SK-N-SH (cell line): ENCODE measurements around the gene SLCO2A1. TPM values are rescaled to one million over a fixed set of nuclear protein-coding genes. Genes with fewer than 3 reads are reported as not detected.

Experiments
- CTCF ChIA-PET: fragments of 300-600, 350-600 bp; formaldehyde crosslinking; extraction: SDS; loops from one replicate; lab custom pipeline; 2021; lab: Yijun Ruan, JAX
- POLR2A ChIA-PET: fragments of 350-600 bp; sonication (Branson Sonifier 250); formaldehyde crosslinking; extraction: SDS; loops from one replicate; lab custom pipeline; 2020; ENCODE audit warnings: antibody characterized with exemption, inconsistent platforms; lab: Yijun Ruan, JAX
- DNase-seq: peaks from one replicate; pipeline ENCODE4 v3.0.0; 2012
- H2AFZ ChIP-seq: fragments of 200-600 bp; sonication (generic); 2 replicates; pipeline ENCODE4 v1.8.1; 2016; ENCODE audit warnings: antibody characterized with exemption, mild to moderate bottlenecking, low read depth
- H3F3A ChIP-seq: fragments of 200-600 bp; sonication (generic); replicated peaks from 2 replicates; pipeline ENCODE3; 2016; ENCODE audit warnings: antibody characterized with exemption, mild to moderate bottlenecking; ENCODE audit not compliant: insufficient read depth
- H3K27ac ChIP-seq, 2 experiments: fragments of 200-500 bp in 1 of 2; fragments of 200-600 bp in 1 of 2; sonication (Bioruptor generic) in 1 of 2; sonication (generic), shearing (Covaris generic) in 1 of 2; 2 replicates each; pipeline versions ENCODE4 v1.5.1 to v1.6.1; 2014 to 2016; ENCODE audit warnings: low read depth in 2 of 2, inconsistent platforms in 1 of 2, low read length in 1 of 2, mild to moderate bottlenecking in 1 of 2, mixed read lengths in 1 of 2
- H3K27me3 ChIP-seq: fragments of 200-600 bp; sonication (generic), shearing (Covaris generic); 2 replicates; pipeline ENCODE4 v1.6.1; 2016; ENCODE audit warnings: mixed run types; ENCODE audit not compliant: insufficient read depth
- H3K36me3 ChIP-seq, 2 experiments: fragments of 200-500 bp in 1 of 2; fragments of 200-600 bp in 1 of 2; sonication (Bioruptor generic) in 1 of 2; sonication (generic) in 1 of 2; replicated peaks in 1 of 2; 2 replicates each; pipeline versions ENCODE3 to v1.5.1; 2014 to 2016; ENCODE audit warnings: low read length in 1 of 2, mild to moderate bottlenecking in 1 of 2; ENCODE audit not compliant: insufficient read depth in 2 of 2, control insufficient read depth in 1 of 2
- H3K4me1 ChIP-seq, 2 experiments: fragments of 200-500 bp in 1 of 2; fragments of 200-600 bp in 1 of 2; sonication (Bioruptor generic) in 1 of 2; sonication (generic), shearing (Covaris generic) in 1 of 2; 2 replicates each; pipeline versions ENCODE4 v1.5.1 to v1.6.1; 2014 to 2016; ENCODE audit warnings: low read depth in 1 of 2, low read length in 1 of 2, mixed run types in 1 of 2; ENCODE audit not compliant: insufficient read depth in 2 of 2, control insufficient read depth in 1 of 2
- H3K4me2 ChIP-seq: fragments of 200-600 bp; sonication (generic), shearing (Covaris generic); 2 replicates; pipeline ENCODE4 v1.6.1; 2017; ENCODE audit warnings: mixed run types
- H3K4me3 ChIP-seq, 2 experiments: fragments of 200-500 bp in 1 of 2; fragments of 200-600 bp in 1 of 2; sonication (Bioruptor generic) in 1 of 2; sonication (generic), shearing (Covaris generic) in 1 of 2; 2 replicates each; pipeline versions ENCODE4 v1.5.1 to v1.8.1; 2014 to 2016; ENCODE audit warnings: low read depth in 2 of 2, inconsistent platforms in 1 of 2, low read length in 1 of 2, mild to moderate bottlenecking in 1 of 2, mixed read lengths in 1 of 2, moderate library complexity in 1 of 2
- H3K79me2 ChIP-seq: fragments of 200-600 bp; sonication (generic); 2 replicates; pipeline ENCODE4 v1.8.1; 2017; ENCODE audit warnings: mild to moderate bottlenecking; ENCODE audit not compliant: insufficient read depth
- H3K9ac ChIP-seq: fragments of 200-600 bp; sonication (generic); 2 replicates; pipeline ENCODE4 v1.6.1; 2017; ENCODE audit warnings: mixed run types
- H3K9me2 ChIP-seq: fragments of 200-600 bp; sonication (generic); 2 replicates; pipeline ENCODE4 v1.6.1; 2017; ENCODE audit warnings: mixed run types
- H3K9me3 ChIP-seq: fragments of 200-600 bp; sonication (generic); 2 replicates; pipeline ENCODE4 v1.6.1; 2017; ENCODE audit warnings: mixed run types, mild to moderate bottlenecking, moderate library complexity
- H4K20me1 ChIP-seq: fragments of 200-600 bp; sonication (generic); 2 replicates; pipeline ENCODE4 v1.6.1; 2017; ENCODE audit warnings: mild to moderate bottlenecking, mixed run types; ENCODE audit not compliant: insufficient read depth
- CHD2 ChIP-seq: fragments of 150-350 bp; IDR thresholded peaks from 2 replicates; pipeline ENCODE4 v1.6.1; 2018; ENCODE audit warnings: low read length; ENCODE audit not compliant: partially characterized antibody
- CTCF ChIP-seq: fragments of 200-600 bp; sonication (generic); IDR thresholded peaks from 2 replicates; pipeline ENCODE4 v1.6.1; 2017; ENCODE audit warnings: antibody characterized with exemption, mild to moderate bottlenecking, moderate library complexity
- EP300 ChIP-seq, 2 experiments: IDR thresholded peaks; 2 replicates each; pipeline versions ENCODE4 v1.4.0 to v1.6.1; 2012; ENCODE audit warnings: borderline replicate concordance in 1 of 2, low read depth in 1 of 2, low read length in 1 of 2
- FOSL2 ChIP-seq: IDR thresholded peaks from 2 replicates; pipeline ENCODE4 v1.4.0; 2012; ENCODE audit warnings: low read depth, mild to moderate bottlenecking, moderate library complexity, borderline replicate concordance
- FOXJ3 ChIP-seq: sonication (generic); formaldehyde crosslinking; IDR thresholded peaks from 2 replicates; pipeline ENCODE4 v1.5.1; 2020; ENCODE audit warnings: mild to moderate bottlenecking, missing genetic modification reagents
- GATA2 ChIP-seq: sonication (generic); formaldehyde crosslinking; IDR thresholded peaks from 2 replicates; pipeline ENCODE4 v1.5.0; 2020; ENCODE audit warnings: mild to moderate bottlenecking, missing genetic modification reagents
- IRF3 ChIP-seq: fragments of 150-350 bp; IDR thresholded peaks from 2 replicates; pipeline ENCODE4 v1.6.1; 2016; ENCODE audit warnings: mild to moderate bottlenecking, low read depth, low read length
- JUND ChIP-seq: IDR thresholded peaks from 2 replicates; pipeline ENCODE4 v1.4.0; 2012
- NFIC ChIP-seq: IDR thresholded peaks from 2 replicates; pipeline ENCODE4 v1.4.0; 2012; ENCODE audit warnings: borderline replicate concordance
- POLR2AphosphoS5 ChIP-seq: IDR thresholded peaks from 2 replicates; pipeline ENCODE4 v1.6.1; 2012; ENCODE audit warnings: low read depth, low read length
- RCOR1 ChIP-seq: fragments of 150-350 bp; IDR thresholded peaks from 2 replicates; pipeline ENCODE4 v1.6.1; 2017; ENCODE audit warnings: antibody characterized with exemption, low read length
- RFX5 ChIP-seq: IDR thresholded peaks from 2 replicates; pipeline ENCODE4 v1.6.1; 2012; ENCODE audit warnings: mild to moderate bottlenecking, improper control_type of control experiment, low read length
- RXRA ChIP-seq: IDR thresholded peaks from 2 replicates; pipeline ENCODE4 v1.4.0; 2012; ENCODE audit warnings: low read depth, mild to moderate bottlenecking, borderline replicate concordance
- TAF1 ChIP-seq: IDR thresholded peaks from 2 replicates; pipeline ENCODE4 v1.6.1; 2012; ENCODE audit warnings: low read depth, mild to moderate bottlenecking, low read length, moderate library complexity, borderline replicate concordance
- TCF12 ChIP-seq: IDR thresholded peaks from 2 replicates; pipeline ENCODE4 v1.4.0; 2012
- TEAD4 ChIP-seq: IDR thresholded peaks from 2 replicates; pipeline ENCODE4 v1.4.0; 2012; ENCODE audit warnings: mild to moderate bottlenecking, borderline replicate concordance; ENCODE audit not compliant: insufficient read depth
- USF2 ChIP-seq: fragments of 150-350 bp; IDR thresholded peaks from 2 replicates; pipeline ENCODE4 v1.6.1; 2017; ENCODE audit warnings: antibody characterized with exemption, low read length, low read depth, borderline replicate concordance
- YY1 ChIP-seq: IDR thresholded peaks from 2 replicates; pipeline ENCODE4 v1.4.0; 2012; ENCODE audit warnings: low read depth, mild to moderate bottlenecking
- WGBS: methylation state at CpG from one replicate; pipeline ENCODE4 v1.1.6; 2017; ENCODE audit warnings: low lambda C conversion rate; 5-methylcytosine and 5-hydroxymethylcytosine counted together
- polyA plus RNA-seq, 3 experiments: library from polyadenylated mRNA; depleted of rRNA; stranded (reverse); fragments of >200 nt; gene quantifications; 2 replicates each; pipeline ENCODE4 v1.2.3, GENCODE V29; 2012
- TF ChIP-seq, protein P1 (sequence below): IDR thresholded peaks from 2 replicates; pipeline ENCODE4; 2012

The SLCO2A1 gene
- 5.8 and 9.3 TPM in 2 replicates for polyA plus RNA-seq (2012; rRNA removed)
- polyA plus RNA-seq (2012; cell fraction: cytosol; rRNA removed): 3.2 and 4.8 TPM in 2 replicates
- polyA plus RNA-seq (2012; cell fraction: nucleus; rRNA removed): 10.5 and 12.4 TPM in 2 replicates

- H3K4me1 ChIP-seq: peaks cover 0 to 6% of the 10 kb centered on the region in 2 experiments; a peak in 1 of 4 replicates
- ChIA-PET POLR2A (no interaction called here), CTCF (no interaction called here)
- H3K9me2 ChIP-seq: no peaks in the 10 kb centered on the region
- 3% methylated on average over 17 of the region's 67 CpGs for WGBS
- no peaks in the 10 kb centered on the region for H3K9me3 ChIP-seq
- TF ChIP-seq CTCF (no peak), GATA2 (no peak), CHD2 (peak; percentile 4), EP300 (IDR thresholded peaks at IDR 0.05; ENCODE audit: borderline replicate concordance in 1 of 2, low read depth in 1 of 2, low read length in 1 of 2) (no peak), TAF1 (no peak), RCOR1 (no peak)
- H3K79me2 ChIP-seq: no peaks in the 10 kb centered on the region
- peak; percentile 81 for DNase-seq
- no peaks in the 10 kb centered on the region for H4K20me1 ChIP-seq
- peak within 1 kb of the TSS; percentile 81; the same call in 1 of the 2 replicates for H2AFZ ChIP-seq
- H3K27ac ChIP-seq: no peak within 1 kb of the TSS
- peak within 1 kb of the TSS; percentile 62 to 65 for H3K4me3 ChIP-seq
- no peak within 1 kb of the TSS; the same call in 1 of the 2 replicates for H3K9ac ChIP-seq
- peaks cover 4% of the 10 kb centered on the region; the same call in 1 of the 2 replicates for H3K27me3 ChIP-seq
- no peaks in the 10 kb centered on the region for H3K36me3 ChIP-seq
- no peaks in the 10 kb centered on the region for H3F3A ChIP-seq
- peak within 1 kb of the TSS; percentile 89 for H3K4me2 ChIP-seq
Observed at GRCh38 chr3:134029734-134030378, at the start of gene SLCO2A1. Gene SLCO2A1 (minus strand): TSS chr3:134029925. CDS start chr3:134029802, 123 bp downstream.

DNA sequence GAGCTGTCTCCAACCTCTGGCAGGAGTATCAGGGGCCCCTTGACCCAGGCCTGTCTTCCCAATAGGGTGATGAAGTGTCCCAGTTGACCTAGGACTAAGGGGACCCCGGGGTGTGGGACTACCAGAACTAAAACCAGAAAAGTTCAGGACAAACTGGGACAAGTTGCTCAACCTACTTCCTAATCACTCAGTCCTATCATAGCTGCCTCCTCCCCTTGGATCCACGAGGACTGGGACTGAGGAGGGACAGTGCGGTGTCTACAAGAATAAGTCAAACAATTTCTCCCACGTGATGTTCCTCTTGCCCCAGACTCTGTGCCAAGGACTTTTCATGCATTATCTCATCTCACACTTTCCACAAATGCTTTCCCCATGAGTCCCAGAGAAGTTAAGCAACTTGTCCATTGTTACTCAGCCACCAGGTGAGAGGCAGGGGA is 49.4 kb upstream of the SLCO2A1 start:
- no peak overlapping the region for H3K4me2 ChIP-seq
- POLR2A ChIA-PET: no interaction called here
- H3K9me3 ChIP-seq: peaks cover 10% of the 10 kb centered on the region; the same call in 1 of the 2 replicates
- H3K4me3 ChIP-seq: no peak overlapping the region
- 17% methylated on average over 2 of the region's 4 CpGs for WGBS
- no peaks in the 10 kb centered on the region for H3F3A ChIP-seq
- no peak overlapping the region for H2AFZ ChIP-seq
- H3K4me1 ChIP-seq: peaks cover 0 to 2% of the 10 kb centered on the region in 2 experiments; a peak in 1 of 4 replicates
- H3K79me2 ChIP-seq: no peaks in the 10 kb centered on the region
- no peaks in the 10 kb centered on the region for H3K9me2 ChIP-seq
- DNase-seq: no peak
- no peaks in the 10 kb centered on the region for H3K27me3 ChIP-seq
- no peaks in the 10 kb centered on the region for H3K36me3 ChIP-seq
- CTCF ChIA-PET: no interaction called here
- H4K20me1 ChIP-seq: no peaks in the 10 kb centered on the region
- TF ChIP-seq FOXJ3 (no peak), CTCF (no peak), NFIC (no peak), FOSL2 (no peak), TCF12 (no peak), YY1 (no peak), POLR2AphosphoS5 (no peak), EP300 (IDR thresholded peaks at IDR 0.05; ENCODE audit: borderline replicate concordance in 1 of 2, low read depth in 1 of 2, low read length in 1 of 2) (no peak), RCOR1 (no peak), RFX5 (no peak), JUND (no peak), CHD2 (no peak), RXRA (no peak), USF2 (no peak), TAF1 (no peak), TEAD4 (no peak), IRF3 (no peak)
- TF ChIP-seq, protein P1, sequence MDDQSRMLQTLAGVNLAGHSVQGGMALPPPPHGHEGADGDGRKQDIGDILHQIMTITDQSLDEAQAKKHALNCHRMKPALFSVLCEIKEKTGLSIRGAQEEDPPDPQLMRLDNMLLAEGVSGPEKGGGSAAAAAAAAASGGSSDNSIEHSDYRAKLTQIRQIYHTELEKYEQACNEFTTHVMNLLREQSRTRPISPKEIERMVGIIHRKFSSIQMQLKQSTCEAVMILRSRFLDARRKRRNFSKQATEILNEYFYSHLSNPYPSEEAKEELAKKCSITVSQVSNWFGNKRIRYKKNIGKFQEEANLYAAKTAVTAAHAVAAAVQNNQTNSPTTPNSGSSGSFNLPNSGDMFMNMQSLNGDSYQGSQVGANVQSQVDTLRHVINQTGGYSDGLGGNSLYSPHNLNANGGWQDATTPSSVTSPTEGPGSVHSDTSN: no peak
- TF ChIP-seq, all 33 proteins: peak for 0
- Histone ChIP-seq H3K9ac (no peak overlapping the region), H3K27ac (no peak overlapping the region)
